Measurements from ENCODE around the gene SLC22A15. TPM values are rescaled to one million over a fixed set of nuclear protein-coding genes. Genes with fewer than 3 reads are reported as not detected.

SLC22A15 gene
- polyA plus RNA-seq, 3 donors, result 3.2 to 33.4 (median 4.5) TPM

GRCh38 chr1:116095027-116095426 is 118.7 kb downstream of the SLC22A15 start:
- Mint-ChIP-seq H3K27ac (no peak overlapping the region), H3K27me3 (ENCODE audit: low read depth in 3 of 3) (no peaks in the 10 kb centered on the region), H3K9me3 (peaks cover 5 to 30% (median 19%) of the 10 kb centered on the region in 7 donors), H3K36me3 (peaks cover 55 to 68% of the 10 kb centered on the region in 2 donors), H3K4me1 (no peaks in the 10 kb centered on the region), H3K4me3 (no peak overlapping the region)
- Histone ChIP-seq H3K4me2 (replicated peaks; ENCODE audit: extremely low read depth, low read length, poor library complexity, severe bottlenecking) (no peak overlapping the region), H3K36me3 (replicated peaks in 1 of 2; ENCODE audit: control insufficient read depth in 1 of 2, insufficient read depth in 2 of 2, low read length in 2 of 2) (peaks cover 35 to 79% of the 10 kb centered on the region in 2 donors), H2AFZ (ENCODE audit: insufficient read depth, low read depth, low read length, poor library complexity, severe bottlenecking) (no peak overlapping the region), H4K20me1 (ENCODE audit: insufficient read depth, low read length) (no peaks in the 10 kb centered on the region), H3K79me2 (ENCODE audit: insufficient read depth, low read length) (no peaks in the 10 kb centered on the region), H3K27me3 (ENCODE audit: control insufficient read depth in 2 of 2, insufficient read depth in 2 of 2, low read length in 2 of 2) (no peaks in the 10 kb centered on the region), H3K4me1 (ENCODE audit: control insufficient read depth in 1 of 2, insufficient read depth in 2 of 2, low read length in 2 of 2) (no peaks in the 10 kb centered on the region), H3K4me3 (replicated peaks in 1 of 3; ENCODE audit: low read depth in 2 of 3, low read length in 3 of 3) (no peak overlapping the region), H3K9me3 (replicated peaks in 1 of 2; ENCODE audit: control insufficient read depth in 1 of 2, insufficient read depth in 1 of 2, low read length in 2 of 2) (peaks cover 4 to 10% of the 10 kb centered on the region in 2 donors), H3K9ac (ENCODE audit: insufficient read depth, low read length, poor library complexity, severe bottlenecking) (no peak overlapping the region), H3K27ac (ENCODE audit: low read depth in 1 of 2, low read length in 2 of 2) (no peak overlapping the region)
- intact Hi-C loops (cut with micrococcal nuclease), result no loop called here
- DNase-seq, result no peak
- TF ChIP-seq CTCF (IDR thresholded peaks at IDR 0.05), result no peak

GRCh38 chr1:116096013-116096618 is 119.8 kb downstream of the SLC22A15 start:
- Mint-ChIP-seq H3K27me3 (ENCODE audit: low read depth in 3 of 3) (no peaks in the 10 kb centered on the region), H3K9me3 (peaks cover 5 to 22% (median 11%) of the 10 kb centered on the region in 7 donors), H3K36me3 (peaks cover 45 to 57% of the 10 kb centered on the region in 2 donors), H3K4me3 (no peak overlapping the region), H3K27ac (no peak overlapping the region), H3K4me1 (no peaks in the 10 kb centered on the region)
- H3K9ac ChIP-seq (ENCODE audit: insufficient read depth, low read length, poor library complexity, severe bottlenecking), result no peak overlapping the region
- peaks cover 26 to 68% of the 10 kb centered on the region in 2 donors for H3K36me3 ChIP-seq (replicated peaks in 1 of 2; ENCODE audit: control insufficient read depth in 1 of 2, insufficient read depth in 2 of 2, low read length in 2 of 2)
- DNase-seq, result no peak
- no peaks in the 10 kb centered on the region for H3K4me1 ChIP-seq (ENCODE audit: control insufficient read depth in 1 of 2, insufficient read depth in 2 of 2, low read length in 2 of 2)
- no peaks in the 10 kb centered on the region for H3K79me2 ChIP-seq (ENCODE audit: insufficient read depth, low read length)
- no peak overlapping the region for H3K4me3 ChIP-seq (replicated peaks in 1 of 3; ENCODE audit: low read depth in 2 of 3, low read length in 3 of 3)
- intact Hi-C loops (cut with micrococcal nuclease), result no loop called here
- H4K20me1 ChIP-seq (ENCODE audit: insufficient read depth, low read length), result no peaks in the 10 kb centered on the region
- no peak for TF ChIP-seq CTCF (IDR thresholded peaks at IDR 0.05)
- no peak overlapping the region for H3K27ac ChIP-seq (ENCODE audit: low read depth in 1 of 2, low read length in 2 of 2)
- no peak overlapping the region for H2AFZ ChIP-seq (ENCODE audit: insufficient read depth, low read depth, low read length, poor library complexity, severe bottlenecking)
- H3K9me3 ChIP-seq (replicated peaks in 1 of 2; ENCODE audit: control insufficient read depth in 1 of 2, insufficient read depth in 1 of 2, low read length in 2 of 2), result peaks cover 4 to 6% of the 10 kb centered on the region in 2 donors
- no peaks in the 10 kb centered on the region for H3K27me3 ChIP-seq (ENCODE audit: control insufficient read depth in 2 of 2, insufficient read depth in 2 of 2, low read length in 2 of 2)
- WGBS (ENCODE audit: insufficient coverage), result no CpG with 5 or more reads among the region's 1 CpG
- no peak overlapping the region for H3K4me2 ChIP-seq (replicated peaks; ENCODE audit: extremely low read depth, low read length, poor library complexity, severe bottlenecking)
